ENCODE results near the gene DDX52. TPM values are rescaled to one million over a fixed set of nuclear protein-coding genes. Genes with fewer than 3 reads are reported as not detected.
A peak's percentile ranks its signal among the peaks of the same experiment; 100 is the strongest.

The DDX52 gene
- polyA plus RNA-seq, 1 donor = 28.9 TPM

- peak overlapping the region; percentile 78 for H3K27ac ChIP-seq (ENCODE audit: low read length)
- no CpG with 5 or more reads among the region's 1 CpG for WGBS (ENCODE audit: insufficient coverage, low lambda C conversion rate)
- H3K9me3 ChIP-seq (ENCODE audit: control insufficient read depth, low read depth, low read length) = no peaks in the 10 kb centered on the region
- H3K4me1 ChIP-seq (ENCODE audit: control insufficient read depth, insufficient read depth, low read length) = peaks cover 27% of the 10 kb centered on the region
- no peaks in the 10 kb centered on the region for H3K27me3 ChIP-seq (ENCODE audit: control insufficient read depth, insufficient read depth, low read length)
- no peaks in the 10 kb centered on the region for H3K36me3 ChIP-seq (ENCODE audit: control insufficient read depth, insufficient read depth, low read length)
- peak; percentile 38 to 80 for DNase-seq
- no peak overlapping the region for H3K4me3 ChIP-seq (ENCODE audit: low read length)
Measured at GRCh38 chr17:37661400-37662014, 18.3 kb upstream of the DDX52 start.

GRCh38 chr17:37659925-37660324 lies 16.7 kb upstream of the DDX52 start:
- Histone ChIP-seq H3K27ac (ENCODE audit: low read length) (no peak overlapping the region), H3K9me3 (ENCODE audit: control insufficient read depth, low read depth, low read length) (no peaks in the 10 kb centered on the region), H3K36me3 (ENCODE audit: control insufficient read depth, insufficient read depth, low read length) (no peaks in the 10 kb centered on the region), H3K27me3 (ENCODE audit: control insufficient read depth, insufficient read depth, low read length) (no peaks in the 10 kb centered on the region), H3K4me1 (ENCODE audit: control insufficient read depth, insufficient read depth, low read length) (peaks cover 27% of the 10 kb centered on the region), H3K4me3 (ENCODE audit: low read length) (no peak overlapping the region)
- 100% methylated on average over 1 of the region's 5 CpGs for WGBS (ENCODE audit: insufficient coverage, low lambda C conversion rate)
- no peak for DNase-seq

GRCh38 chr17:37657202-37657601 lies 14.0 kb upstream of the DDX52 start:
- Histone ChIP-seq H3K9me3 (ENCODE audit: control insufficient read depth, low read depth, low read length) (no peaks in the 10 kb centered on the region), H3K4me3 (ENCODE audit: low read length) (no peak overlapping the region), H3K36me3 (ENCODE audit: control insufficient read depth, insufficient read depth, low read length) (no peaks in the 10 kb centered on the region), H3K27me3 (ENCODE audit: control insufficient read depth, insufficient read depth, low read length) (no peaks in the 10 kb centered on the region), H3K27ac (ENCODE audit: low read length) (no peak overlapping the region), H3K4me1 (ENCODE audit: control insufficient read depth, insufficient read depth, low read length) (peaks cover 21% of the 10 kb centered on the region)
- DNase-seq = no peak
- no CpG with 5 or more reads among the region's 1 CpG for WGBS (ENCODE audit: insufficient coverage, low lambda C conversion rate)

GRCh38 chr17:37651849-37652248 lies 8.6 kb upstream of the DDX52 start:
- Histone ChIP-seq H3K9me3 (ENCODE audit: control insufficient read depth, low read depth, low read length) (no peaks in the 10 kb centered on the region), H3K4me3 (ENCODE audit: low read length) (no peak overlapping the region), H3K27me3 (ENCODE audit: control insufficient read depth, insufficient read depth, low read length) (no peaks in the 10 kb centered on the region), H3K27ac (ENCODE audit: low read length) (no peak overlapping the region), H3K4me1 (ENCODE audit: control insufficient read depth, insufficient read depth, low read length) (no peaks in the 10 kb centered on the region), H3K36me3 (ENCODE audit: control insufficient read depth, insufficient read depth, low read length) (no peaks in the 10 kb centered on the region)
- WGBS (ENCODE audit: insufficient coverage, low lambda C conversion rate) = no CpG with 5 or more reads among the region's 2 CpGs
- DNase-seq = no peak

- no peak overlapping the region for H3K4me3 ChIP-seq (ENCODE audit: low read length)
- no peaks in the 10 kb centered on the region for H3K36me3 ChIP-seq (ENCODE audit: control insufficient read depth, insufficient read depth, low read length)
- 100% methylated on average over 3 of the region's 6 CpGs for WGBS (ENCODE audit: insufficient coverage, low lambda C conversion rate)
- H3K27me3 ChIP-seq (ENCODE audit: control insufficient read depth, insufficient read depth, low read length) = no peaks in the 10 kb centered on the region
- no peaks in the 10 kb centered on the region for H3K4me1 ChIP-seq (ENCODE audit: control insufficient read depth, insufficient read depth, low read length)
- DNase-seq = no peak
- H3K9me3 ChIP-seq (ENCODE audit: control insufficient read depth, low read depth, low read length) = no peaks in the 10 kb centered on the region
- no peak overlapping the region for H3K27ac ChIP-seq (ENCODE audit: low read length)
Measured at GRCh38 chr17:37650419-37651003, 7.3 kb upstream of the DDX52 start.

- no peaks in the 10 kb centered on the region for H3K9me3 ChIP-seq (ENCODE audit: control insufficient read depth, low read depth, low read length)
- H3K36me3 ChIP-seq (ENCODE audit: control insufficient read depth, insufficient read depth, low read length) = no peaks in the 10 kb centered on the region
- H3K4me1 ChIP-seq (ENCODE audit: control insufficient read depth, insufficient read depth, low read length) = peaks cover 2% of the 10 kb centered on the region
- no CpG with 5 or more reads among the region's 2 CpGs for WGBS (ENCODE audit: insufficient coverage, low lambda C conversion rate)
- H3K27ac ChIP-seq (ENCODE audit: low read length) = no peak overlapping the region
- H3K4me3 ChIP-seq (ENCODE audit: low read length) = no peak overlapping the region
- no peak for DNase-seq
- H3K27me3 ChIP-seq (ENCODE audit: control insufficient read depth, insufficient read depth, low read length) = no peaks in the 10 kb centered on the region
Measured at GRCh38 chr17:37648555-37648954, 5.3 kb upstream of the DDX52 start.

- no peaks in the 10 kb centered on the region for H3K27me3 ChIP-seq (ENCODE audit: control insufficient read depth, insufficient read depth, low read length)
- 14% methylated on average over 1 of the region's 1 CpG for WGBS (ENCODE audit: insufficient coverage, low lambda C conversion rate)
- DNase-seq = peak in 1 of 2 donors; percentile 59
- no peak overlapping the region for H3K4me3 ChIP-seq (ENCODE audit: low read length)
- H3K9me3 ChIP-seq (ENCODE audit: control insufficient read depth, low read depth, low read length) = no peaks in the 10 kb centered on the region
- H3K27ac ChIP-seq (ENCODE audit: low read length) = peak overlapping the region; percentile 17
- H3K36me3 ChIP-seq (ENCODE audit: control insufficient read depth, insufficient read depth, low read length) = no peaks in the 10 kb centered on the region
- peaks cover 2% of the 10 kb centered on the region for H3K4me1 ChIP-seq (ENCODE audit: control insufficient read depth, insufficient read depth, low read length)
Measured at GRCh38 chr17:37647856-37648255, 4.6 kb upstream of the DDX52 start.

- peaks cover 7% of the 10 kb centered on the region for H3K4me1 ChIP-seq (ENCODE audit: control insufficient read depth, insufficient read depth, low read length)
- peaks cover 9% of the 10 kb centered on the region for H3K36me3 ChIP-seq (ENCODE audit: control insufficient read depth, insufficient read depth, low read length)
Measured at GRCh38 chr17:37643869-37644268, 623 bp upstream of the DDX52 start.

GRCh38 chr17:37642681-37643080 lies 565 bp downstream of the DDX52 start:
- H3K36me3 ChIP-seq (ENCODE audit: control insufficient read depth, insufficient read depth, low read length) = peaks cover 13% of the 10 kb centered on the region
- H3K9me3 ChIP-seq (ENCODE audit: control insufficient read depth, low read depth, low read length) = no peaks in the 10 kb centered on the region
- H3K4me1 ChIP-seq (ENCODE audit: control insufficient read depth, insufficient read depth, low read length) = peaks cover 7% of the 10 kb centered on the region
- H3K4me3 ChIP-seq (ENCODE audit: low read length) = peak overlapping the region; percentile 73
- peak overlapping the region; percentile 89 for H3K27ac ChIP-seq (ENCODE audit: low read length)
- peak; percentile 15 to 62 for DNase-seq
- no CpG with 5 or more reads among the region's 7 CpGs for WGBS (ENCODE audit: insufficient coverage, low lambda C conversion rate)
- H3K27me3 ChIP-seq (ENCODE audit: control insufficient read depth, insufficient read depth, low read length) = no peaks in the 10 kb centered on the region

More at GRCh38 chr17:37643869-37644268, 623 bp upstream of the DDX52 start:
- WGBS (ENCODE audit: insufficient coverage, low lambda C conversion rate) = 0% methylated on average over 1 of the region's 3 CpGs
- DNase-seq = peak; percentile 45 to 76
- Histone ChIP-seq H3K27me3 (ENCODE audit: control insufficient read depth, insufficient read depth, low read length) (no peaks in the 10 kb centered on the region), H3K9me3 (ENCODE audit: control insufficient read depth, low read depth, low read length) (no peaks in the 10 kb centered on the region), H3K4me3 (ENCODE audit: low read length) (peak overlapping the region; percentile 73), H3K27ac (ENCODE audit: low read length) (peak overlapping the region; percentile 89)

- no peaks in the 10 kb centered on the region for H3K9me3 ChIP-seq (ENCODE audit: control insufficient read depth, low read depth, low read length)
- peaks cover 7% of the 10 kb centered on the region for H3K4me1 ChIP-seq (ENCODE audit: control insufficient read depth, insufficient read depth, low read length)
- peaks cover 24% of the 10 kb centered on the region for H3K36me3 ChIP-seq (ENCODE audit: control insufficient read depth, insufficient read depth, low read length)
- H3K27me3 ChIP-seq (ENCODE audit: control insufficient read depth, insufficient read depth, low read length) = no peaks in the 10 kb centered on the region
- no peak overlapping the region for H3K27ac ChIP-seq (ENCODE audit: low read length)
- no peak for DNase-seq
- no peak overlapping the region for H3K4me3 ChIP-seq (ENCODE audit: low read length)
Measured at GRCh38 chr17:37640015-37640414, 3.2 kb downstream of the DDX52 start.

- Histone ChIP-seq H3K36me3 (ENCODE audit: control insufficient read depth, insufficient read depth, low read length) (peaks cover 33% of the 10 kb centered on the region), H3K4me3 (ENCODE audit: low read length) (no peak overlapping the region), H3K27ac (ENCODE audit: low read length) (no peak overlapping the region), H3K27me3 (ENCODE audit: control insufficient read depth, insufficient read depth, low read length) (no peaks in the 10 kb centered on the region), H3K4me1 (ENCODE audit: control insufficient read depth, insufficient read depth, low read length) (peaks cover 5% of the 10 kb centered on the region), H3K9me3 (ENCODE audit: control insufficient read depth, low read depth, low read length) (no peaks in the 10 kb centered on the region)
- DNase-seq = no peak
Measured at GRCh38 chr17:37637956-37638355, 5.3 kb downstream of the DDX52 start.

All from large intestine (tissue), 3 donors.